ENCODE data around the gene CAPN15. TPM values are rescaled to one million over a fixed set of nuclear protein-coding genes. Genes with fewer than 3 reads are reported as not detected.

The CAPN15 gene
- total and polyA plus RNA-seq, 2 of the 4 experiments (the other 2 are of a cell fraction), result 9.3 to 24.3 TPM

DNA sequence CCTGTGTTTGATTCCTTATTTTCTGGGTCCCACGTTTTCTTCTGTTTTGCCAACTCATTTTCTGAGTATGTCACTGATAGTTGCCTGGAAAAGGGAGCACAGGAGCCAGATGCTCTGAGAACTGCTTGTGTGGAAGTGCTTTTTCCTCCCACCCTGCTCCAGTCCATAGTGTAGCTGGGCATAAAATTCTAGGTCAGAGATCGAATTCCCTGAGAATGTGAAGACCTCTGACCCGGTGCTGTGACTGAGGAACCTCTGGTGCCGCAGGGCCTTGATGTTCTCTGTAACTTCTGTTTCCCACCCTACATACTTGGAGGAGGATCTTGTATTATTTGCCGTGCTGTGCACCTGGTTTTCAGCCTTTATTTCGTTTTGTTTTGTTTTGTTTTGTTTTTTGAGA, 19.5 kb upstream of the CAPN15 start:
- Histone ChIP-seq H2BK15ac (ENCODE audit: low read depth, low read length) (no peak overlapping the region), H3K27ac (ENCODE audit: insufficient read depth, low read length) (no peak overlapping the region), H3K18ac (ENCODE audit: low read depth, low read length) (no peak overlapping the region), H3K23ac (ENCODE audit: low read depth, low read length) (no peak overlapping the region), H3K9ac (ENCODE audit: low read depth, low read length) (no peak overlapping the region), H2AFZ (replicated peaks; ENCODE audit: low read length, poor library complexity) (no peak overlapping the region), H3K4me2 (ENCODE audit: low read depth, low read length) (no peak overlapping the region), H3K36me3 (ENCODE audit: control insufficient read depth, insufficient read depth, low read length) (peaks cover 25% of the 10 kb centered on the region; the same call in 1 of the 2 replicates), H4K20me1 (ENCODE audit: insufficient read depth, low read length) (no peaks in the 10 kb centered on the region), H2BK20ac (ENCODE audit: low read depth, low read length) (no peak overlapping the region), H2AK9ac (replicated peaks; ENCODE audit: low read depth, low read length, poor library complexity) (no peak overlapping the region), H3K4me1 (ENCODE audit: control insufficient read depth, insufficient read depth, low read length) (no peaks in the 10 kb centered on the region), H3K27me3 (ENCODE audit: control insufficient read depth, insufficient read depth, low read length) (no peaks in the 10 kb centered on the region), H3K4ac (ENCODE audit: low read depth, low read length) (no peak overlapping the region), H3K14ac (replicated peaks; ENCODE audit: low read depth, low read length) (no peak overlapping the region), H2AK5ac (ENCODE audit: low read depth, low read length) (no peak overlapping the region), H4K8ac (ENCODE audit: low read depth in 2 of 2, low read length in 2 of 2) (no peak overlapping the region), H3K4me3 (ENCODE audit: insufficient read depth, low read depth, low read length) (no peak overlapping the region), H4K5ac (ENCODE audit: low read depth, low read length) (no peak overlapping the region), H3K56ac (ENCODE audit: extremely low read depth, insufficient read depth, low read length) (no peak overlapping the region), H2BK120ac (ENCODE audit: low read depth, low read length) (no peak overlapping the region), H3K9me3 (ENCODE audit: control insufficient read depth, insufficient read depth, low read length) (no peaks in the 10 kb centered on the region), H2BK5ac (ENCODE audit: low read depth, low read length, poor library complexity, severe bottlenecking) (no peak overlapping the region), H3K9me1 (ENCODE audit: insufficient read depth, low read length) (0 out of 2 replicates have a peak, but pooled peaks cover 3% of the 10 kb centered on the region), H4K91ac (ENCODE audit: insufficient read depth, low read depth, low read length) (no peak overlapping the region), H3K79me1 (ENCODE audit: low read depth in 1 of 2, low read length in 2 of 2) (no peaks in the 10 kb centered on the region; a peak in 1 of 4 replicates)
- intact Hi-C loops (cut with micrococcal nuclease) (no loop called here), in situ Hi-C loops (cut with MboI; ENCODE audit: low sequenced_read_pairs) (no loop called here), dilution Hi-C loops (cut with HindIII; ENCODE audit: low sequenced_read_pairs, unreplicated experiment) (no loop called here)
- no CpG with 5 or more reads among the region's 6 CpGs for WGBS, 2 experiments (ENCODE audit: extremely low coverage in 2 of 2, insufficient read length in 1 of 2)
- BruUV-seq (replicated peaks), result no TSS peak
- POLR2A ChIA-PET (ENCODE audit: unreplicated experiment), result no interaction called here
- ATAC-seq (ENCODE audit: low read depth), result no peak
- CTCF ChIA-PET, result no interaction called here
- TF ChIP-seq CEBPB (IDR thresholded peaks at IDR 0.05; ENCODE audit: low read depth, low read length), result no peak
- TF ChIP-seq NFE2L2 (IDR thresholded peaks at IDR 0.05; ENCODE audit: low read depth, low read length), result no peak
- TF ChIP-seq RAD21 (IDR thresholded peaks at IDR 0.05; ENCODE audit: low read length), result no peak
- no peak for TF ChIP-seq CHD1 (IDR thresholded peaks at IDR 0.05; ENCODE audit: low read depth, low read length)
- TF ChIP-seq FOS (IDR thresholded peaks at IDR 0.05; ENCODE audit: low read depth, low read length), result no peak
- no peak for TF ChIP-seq MXI1 (IDR thresholded peaks at IDR 0.05; ENCODE audit: borderline replicate concordance, low read depth, low read length)
- TF ChIP-seq, protein P1, sequence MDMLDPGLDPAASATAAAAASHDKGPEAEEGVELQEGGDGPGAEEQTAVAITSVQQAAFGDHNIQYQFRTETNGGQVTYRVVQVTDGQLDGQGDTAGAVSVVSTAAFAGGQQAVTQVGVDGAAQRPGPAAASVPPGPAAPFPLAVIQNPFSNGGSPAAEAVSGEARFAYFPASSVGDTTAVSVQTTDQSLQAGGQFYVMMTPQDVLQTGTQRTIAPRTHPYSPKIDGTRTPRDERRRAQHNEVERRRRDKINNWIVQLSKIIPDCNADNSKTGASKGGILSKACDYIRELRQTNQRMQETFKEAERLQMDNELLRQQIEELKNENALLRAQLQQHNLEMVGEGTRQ (IDR thresholded peaks at IDR 0.05; ENCODE audit: low read depth, low read length), result no peak
- TF ChIP-seq SMC3 (IDR thresholded peaks at IDR 0.05; ENCODE audit: low read depth, low read length), result no peak
- TF ChIP-seq MAFK (IDR thresholded peaks at IDR 0.05; ENCODE audit: low read depth, low read length), result no peak
- TF ChIP-seq, protein P2, sequence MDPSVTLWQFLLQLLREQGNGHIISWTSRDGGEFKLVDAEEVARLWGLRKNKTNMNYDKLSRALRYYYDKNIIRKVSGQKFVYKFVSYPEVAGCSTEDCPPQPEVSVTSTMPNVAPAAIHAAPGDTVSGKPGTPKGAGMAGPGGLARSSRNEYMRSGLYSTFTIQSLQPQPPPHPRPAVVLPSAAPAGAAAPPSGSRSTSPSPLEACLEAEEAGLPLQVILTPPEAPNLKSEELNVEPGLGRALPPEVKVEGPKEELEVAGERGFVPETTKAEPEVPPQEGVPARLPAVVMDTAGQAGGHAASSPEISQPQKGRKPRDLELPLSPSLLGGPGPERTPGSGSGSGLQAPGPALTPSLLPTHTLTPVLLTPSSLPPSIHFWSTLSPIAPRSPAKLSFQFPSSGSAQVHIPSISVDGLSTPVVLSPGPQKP (IDR thresholded peaks at IDR 0.05; ENCODE audit: borderline replicate concordance, low read depth, low read length), result no peak
- TF ChIP-seq MAZ (IDR thresholded peaks at IDR 0.05; ENCODE audit: borderline replicate concordance, low read depth, low read length), result no peak
- no peak for TF ChIP-seq POLR2A (IDR thresholded peaks at IDR 0.05; ENCODE audit: low read depth, low read length)
- TF ChIP-seq RFX5 (IDR thresholded peaks at IDR 0.05; ENCODE audit: low read depth, low read length), result no peak
- TF ChIP-seq, protein P3, sequence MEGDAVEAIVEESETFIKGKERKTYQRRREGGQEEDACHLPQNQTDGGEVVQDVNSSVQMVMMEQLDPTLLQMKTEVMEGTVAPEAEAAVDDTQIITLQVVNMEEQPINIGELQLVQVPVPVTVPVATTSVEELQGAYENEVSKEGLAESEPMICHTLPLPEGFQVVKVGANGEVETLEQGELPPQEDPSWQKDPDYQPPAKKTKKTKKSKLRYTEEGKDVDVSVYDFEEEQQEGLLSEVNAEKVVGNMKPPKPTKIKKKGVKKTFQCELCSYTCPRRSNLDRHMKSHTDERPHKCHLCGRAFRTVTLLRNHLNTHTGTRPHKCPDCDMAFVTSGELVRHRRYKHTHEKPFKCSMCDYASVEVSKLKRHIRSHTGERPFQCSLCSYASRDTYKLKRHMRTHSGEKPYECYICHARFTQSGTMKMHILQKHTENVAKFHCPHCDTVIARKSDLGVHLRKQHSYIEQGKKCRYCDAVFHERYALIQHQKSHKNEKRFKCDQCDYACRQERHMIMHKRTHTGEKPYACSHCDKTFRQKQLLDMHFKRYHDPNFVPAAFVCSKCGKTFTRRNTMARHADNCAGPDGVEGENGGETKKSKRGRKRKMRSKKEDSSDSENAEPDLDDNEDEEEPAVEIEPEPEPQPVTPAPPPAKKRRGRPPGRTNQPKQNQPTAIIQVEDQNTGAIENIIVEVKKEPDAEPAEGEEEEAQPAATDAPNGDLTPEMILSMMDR (conservative IDR thresholded peaks at IDR 0.05; ENCODE audit: low read depth, low read length), result no peak
- DNase-seq, result no peak

Data from IMR-90 (cell line).